Suprapubic skin (tissue), 4 donors: ENCODE measurements around the gene CKM. TPM values are rescaled to one million over a fixed set of nuclear protein-coding genes. Genes with fewer than 3 reads are reported as not detected.

Source experiments
- DNase-seq, 2 donors: peaks; one replicate each; pipeline ENCODE4 v3.0.0-alpha.2; 2019; ENCODE audit warnings: low spot score in 2 of 2
- H3K27ac ChIP-seq: fragments of 200-600 bp; sonication (generic); one replicate; pipeline ENCODE4 v1.5.1; 2019
- H3K27me3 ChIP-seq: fragments of 200-600 bp; sonication (generic); one replicate; pipeline ENCODE4 v1.5.1; 2019
- H3K36me3 ChIP-seq: fragments of 200-600 bp; sonication (generic); one replicate; pipeline ENCODE4 v1.5.1; 2019
- H3K4me1 ChIP-seq: fragments of 200-600 bp; sonication (generic); one replicate; pipeline ENCODE4 v1.5.1; 2019
- H3K4me3 ChIP-seq: fragments of 200-600 bp; sonication (generic); one replicate; pipeline ENCODE4 v1.5.1; 2019; ENCODE audit warnings: mild to moderate bottlenecking
- H3K9me3 ChIP-seq: fragments of 200-600 bp; sonication (generic); one replicate; pipeline ENCODE4 v1.5.1; 2019
- CTCF ChIP-seq, 2 donors: fragments of 200-600 bp in 1 of 2; fragments of 450-650 bp in 1 of 2; sonication (generic) in 1 of 2; IDR thresholded peaks; one replicate each; pipeline ENCODE4 v1.5.1; 2016 to 2019; ENCODE audit warnings: antibody characterized with exemption in 2 of 2, mild to moderate bottlenecking in 1 of 2, moderate library complexity in 1 of 2
- EP300 ChIP-seq: sonication (generic); formaldehyde crosslinking; IDR thresholded peaks from one replicate; pipeline ENCODE4 v1.6.1; 2017; ENCODE audit warnings: antibody characterized with exemption
- POLR2A ChIP-seq, 2 donors: fragments of 450-650 bp; IDR thresholded peaks; one replicate each; pipeline ENCODE4 v1.6.1; 2017; ENCODE audit warnings: antibody characterized with exemption in 2 of 2, mild to moderate bottlenecking in 2 of 2, moderate library complexity in 2 of 2
- POLR2AphosphoS5 ChIP-seq, 3 donors: sonication (generic); formaldehyde crosslinking; IDR thresholded peaks; one replicate each; pipeline ENCODE4 v1.6.1; 2017; ENCODE audit warnings: antibody characterized with exemption in 3 of 3
- WGBS: methylation state at CpG from one replicate; pipeline ENCODE4 v1.1.5; 2018; 5-methylcytosine and 5-hydroxymethylcytosine counted together
- total RNA-seq, 4 donors: library from RNA; depleted of rRNA; stranded (reverse); fragments of >200 nt; gene quantifications; one replicate each; pipeline ENCODE4 v1.1.0, GENCODE V29; 2016

The CKM gene
- total RNA-seq, 4 donors from 2014 or later, result not detected

- no peak overlapping the region for H3K4me3 ChIP-seq
- DNase-seq, result no peak
- 65% methylated on average over 14 of the region's 15 CpGs for WGBS
- peaks cover 24% of the 10 kb centered on the region for H3K4me1 ChIP-seq
- no peaks in the 10 kb centered on the region for H3K9me3 ChIP-seq
- H3K27me3 ChIP-seq, result peaks cover 31% of the 10 kb centered on the region
- peak overlapping the region; percentile 67 for H3K27ac ChIP-seq
- TF ChIP-seq POLR2A (IDR thresholded peaks at IDR 0.05), result no peak
- no peak for TF ChIP-seq EP300
- TF ChIP-seq CTCF (IDR thresholded peaks at IDR 0.05), result no peak
- H3K36me3 ChIP-seq, result peaks cover 30% of the 10 kb centered on the region
Observed at GRCh38 chr19:45345506-45345860, 22.8 kb upstream of the CKM start.

- H3K4me3 ChIP-seq, result no peak overlapping the region
- H3K36me3 ChIP-seq, result peaks cover 24% of the 10 kb centered on the region
- peak overlapping the region; percentile 67 for H3K27ac ChIP-seq
- 33% methylated on average over 5 of the region's 15 CpGs for WGBS
- H3K9me3 ChIP-seq, result no peaks in the 10 kb centered on the region
- TF ChIP-seq EP300 (no peak), POLR2A (IDR thresholded peaks at IDR 0.05) (no peak), CTCF (IDR thresholded peaks at IDR 0.05) (no peak), POLR2AphosphoS5 (IDR thresholded peaks at IDR 0.05) (no peak)
- DNase-seq, result no peak
- H3K4me1 ChIP-seq, result peaks cover 27% of the 10 kb centered on the region
- peaks cover 37% of the 10 kb centered on the region for H3K27me3 ChIP-seq
Observed at GRCh38 chr19:45344621-45345505, 22.2 kb upstream of the CKM start.

GRCh38 chr19:45342911-45343310 lies 20.2 kb upstream of the CKM start:
- no peak overlapping the region for H3K27ac ChIP-seq
- 75% methylated on average over 13 of the region's 13 CpGs for WGBS
- TF ChIP-seq EP300 (no peak), CTCF (IDR thresholded peaks at IDR 0.05) (no peak), POLR2A (IDR thresholded peaks at IDR 0.05) (no peak), POLR2AphosphoS5 (IDR thresholded peaks at IDR 0.05) (no peak)
- H3K4me3 ChIP-seq, result no peak overlapping the region
- no peaks in the 10 kb centered on the region for H3K9me3 ChIP-seq
- peaks cover 39% of the 10 kb centered on the region for H3K27me3 ChIP-seq
- peaks cover 6% of the 10 kb centered on the region for H3K36me3 ChIP-seq
- DNase-seq, result no peak
- peaks cover 34% of the 10 kb centered on the region for H3K4me1 ChIP-seq

GRCh38 chr19:45340899-45341453 lies 18.3 kb upstream of the CKM start:
- H3K4me3 ChIP-seq, result peak overlapping the region; percentile 50
- H3K4me1 ChIP-seq, result peaks cover 31% of the 10 kb centered on the region
- peaks cover 22% of the 10 kb centered on the region for H3K27me3 ChIP-seq
- no peak for DNase-seq
- TF ChIP-seq CTCF (IDR thresholded peaks at IDR 0.05) (no peak), POLR2AphosphoS5 (IDR thresholded peaks at IDR 0.05) (no peak), EP300 (no peak), POLR2A (IDR thresholded peaks at IDR 0.05) (no peak)
- peak overlapping the region; percentile 56 for H3K27ac ChIP-seq
- 14% methylated on average over 8 of the region's 25 CpGs for WGBS
- no peaks in the 10 kb centered on the region for H3K36me3 ChIP-seq
- no peaks in the 10 kb centered on the region for H3K9me3 ChIP-seq

- Histone ChIP-seq H3K4me3 (peak within 1 kb of the TSS; percentile 50), H3K9me3 (no peaks in the 10 kb centered on the region), H3K36me3 (no peaks in the 10 kb centered on the region), H3K27me3 (peaks cover 17% of the 10 kb centered on the region), H3K27ac (peak within 1 kb of the TSS; percentile 56), H3K4me1 (peaks cover 25% of the 10 kb centered on the region)
- TF ChIP-seq EP300, result no peak
- TF ChIP-seq CTCF (IDR thresholded peaks at IDR 0.05), result no peak
- no peak for TF ChIP-seq POLR2AphosphoS5 (IDR thresholded peaks at IDR 0.05)
- TF ChIP-seq POLR2A (IDR thresholded peaks at IDR 0.05), result no peak
- WGBS, result 23% methylated on average over 22 of the region's 50 CpGs
- no peak for DNase-seq
Observed at GRCh38 chr19:45340232-45340898, 17.7 kb upstream of the CKM start, which contains the start of gene KLC3. Gene KLC3 (plus strand): TSS chr19:45340750. CDS start chr19:45345542, 4,792 bp downstream.
